HepG2 (cell line): Measurements from ENCODE around the gene CNTROB. TPM values are rescaled to one million over a fixed set of nuclear protein-coding genes. Genes with fewer than 3 reads are reported as not detected.
A peak's percentile ranks its signal among the peaks of the same experiment; 100 is the strongest.

Experiments used
- ATAC-seq: fragments of 200-7000 bp; cut with Tn5 transposase; 3 replicates; pipeline ENCODE4 v1.9.1; 2020; ENCODE audit warnings: mild to moderate bottlenecking, moderate library complexity
- BruUV-seq: library from RNA; stranded (reverse); fragments of 400-500 nt; replicated peaks from 2 replicates; lab custom pipeline; 2021; lab: Mats Ljungman, UMichigan
- CTCF ChIA-PET: fragments of 300-600 bp; formaldehyde crosslinking; extraction: SDS; loops from one replicate; lab custom pipeline; 2021; ENCODE audit warnings: low total read pairs, inconsistent platforms, low intra/inter-chr PET ratio; lab: Yijun Ruan, JAX
- POLR2A ChIA-PET: fragments of 350-600 bp; sonication (Branson Sonifier 250); formaldehyde crosslinking; loops from one replicate; lab custom pipeline; 2020; ENCODE audit warnings: antibody characterized with exemption, inconsistent platforms; lab: Yijun Ruan, JAX
- DNase-seq: peaks from one replicate; pipeline ENCODE4 v3.0.0-alpha.2; 2015; ENCODE audit warnings: low spot score
- FAIRE-seq: peaks from 3 replicates; lab custom pipeline; 2011; peaks lifted over from hg19 to GRCh38; lab: Jason Lieb, UNC
- H2AFZ ChIP-seq: one replicate; pipeline ENCODE4 v1.6.1; 2011; ENCODE audit warnings: low read length, inconsistent platforms
- H3K27ac ChIP-seq: fragments of 300-600 bp; 3 replicates; pipeline ENCODE4 v1.8.0; 2011; ENCODE audit warnings: mixed run types, mild to moderate bottlenecking, mixed read lengths, low read length, inconsistent platforms; ENCODE audit not compliant: insufficient read depth; ENCODE audit errors: extremely low read length
- H3K27me3 ChIP-seq, 2 experiments: fragments of 200-600 bp in 1 of 2; 2 replicates in 1 of 2; 3 replicates in 1 of 2; pipeline versions ENCODE4 v1.6.0 to v1.8.0; 2011; ENCODE audit warnings: low read length in 2 of 2, mild to moderate bottlenecking in 2 of 2, moderate library complexity in 2 of 2, inconsistent platforms in 1 of 2; ENCODE audit not compliant: insufficient read depth in 2 of 2, control insufficient read depth in 1 of 2
- H3K36me3 ChIP-seq, 2 experiments: fragments of 200-600 bp in 1 of 2; replicated peaks in 1 of 2; 2 replicates in 1 of 2; 3 replicates in 1 of 2; pipeline versions ENCODE4 v1.5.1 to v1.8.0; 2011; ENCODE audit warnings: low read length in 2 of 2, inconsistent platforms in 1 of 2; ENCODE audit not compliant: insufficient read depth in 2 of 2, control insufficient read depth in 1 of 2
- H3K4me1 ChIP-seq: 2 replicates; pipeline ENCODE4 v1.5.1; 2012; ENCODE audit warnings: low read length, inconsistent platforms; ENCODE audit not compliant: insufficient read depth
- H3K4me2 ChIP-seq: 2 replicates; pipeline ENCODE4 v1.6.0; 2011; ENCODE audit warnings: low read depth, low read length, inconsistent platforms
- H3K4me3 ChIP-seq, 3 experiments: fragments of 200-600 bp in 1 of 3; sonication (generic), shearing (Covaris generic) in 1 of 3; replicated peaks in 1 of 3; 2 replicates each; pipeline ENCODE4 v1.5.1; 2011 to 2016; ENCODE audit warnings: low read length in 3 of 3, inconsistent platforms in 2 of 3, low read depth in 2 of 3, mild to moderate bottlenecking in 2 of 3, control low read depth in 1 of 3, mixed read lengths in 1 of 3; ENCODE audit not compliant: insufficient read depth in 1 of 3
- H3K79me2 ChIP-seq: one replicate; pipeline ENCODE4 v1.6.1; 2011; ENCODE audit warnings: low read length, inconsistent platforms; ENCODE audit not compliant: insufficient read depth
- H3K9ac ChIP-seq: 2 replicates; pipeline ENCODE4 v1.6.0; 2011; ENCODE audit warnings: mild to moderate bottlenecking, low read depth, low read length, inconsistent platforms; ENCODE audit not compliant: insufficient read depth
- H3K9me3 ChIP-seq: 2 replicates; pipeline ENCODE4 v1.5.1; 2012; ENCODE audit warnings: mild to moderate bottlenecking, low read length
- H4K20me1 ChIP-seq: 2 replicates; pipeline ENCODE4 v1.6.0; 2011; ENCODE audit warnings: inconsistent platforms, mild to moderate bottlenecking, low read length, moderate library complexity; ENCODE audit not compliant: insufficient read depth
- PRPF4 ChIP-seq: fragments of 200-400 bp; formaldehyde crosslinking; IDR thresholded peaks from 2 replicates; pipeline ENCODE4 v1.6.1; 2016; ENCODE audit warnings: low read length, low read depth; ENCODE audit not compliant: poor library complexity, severe bottlenecking
- WGBS: methylation state at CpG from one replicate; pipeline ENCODE4 v1.1.6; 2017; ENCODE audit warnings: low lambda C conversion rate; 5-methylcytosine and 5-hydroxymethylcytosine counted together
- in situ Hi-C: cut with HindIII; loops from 2 replicates; pipeline ENCODE4 v1.10.0; 2017; ENCODE audit warnings: low pct_unique_long_range_greater_than_20kb; ENCODE audit not compliant: extremely low pct_ligation_motif_present
- intact Hi-C: fragments of 100-400 bp; cut with micrococcal nuclease; formaldehyde crosslinking; loops from one replicate; pipeline ENCODE4 v1.10.0; 2022; ENCODE audit not compliant: unreplicated experiment
- polyA plus RNA-seq, 8 experiments: library from polyadenylated mRNA; depleted of rRNA in 3 of 8; stranded (reverse) in 7 of 8; unstranded in 1 of 8; fragments of >200 nt; fragmentation: Illumina TruSeq in 4 of 8; extraction: Trizol in 4 of 8; gene quantifications; 2 replicates each; pipeline versions ENCODE4 v1.2.1 to v1.2.3, GENCODE V29; 2011 to 2016; ENCODE audit warnings: low read depth in 4 of 8, missing spikeins in 1 of 8, mixed read lengths in 1 of 8; ENCODE audit not compliant: insufficient read depth in 1 of 8
- total RNA-seq, 5 experiments: library from RNA; depleted of rRNA; stranded (reverse); fragments of >200 nt; fragmentation: Illumina TruSeq; extraction: Trizol; gene quantifications; 2 replicates each; pipeline ENCODE4 v1.2.3, GENCODE V29; 2016; ENCODE audit warnings: low read depth in 1 of 5
- TF ChIP-seq, protein P1 (sequence below): IDR thresholded peaks from 2 replicates; pipeline ENCODE4 v1.6.1; 2016; ENCODE audit warnings: mild to moderate bottlenecking, missing biosample characterization, missing genetic modification reagents
- TF ChIP-seq, protein P2 (sequence below): sonication (generic); formaldehyde crosslinking; IDR thresholded peaks from 2 replicates; pipeline ENCODE4 v1.4.0; 2020; ENCODE audit warnings: missing genetic modification reagents, borderline replicate concordance

The CNTROB gene
- total and polyA plus RNA-seq, 2 of the 13 experiments (the other 11 are each of a cell fraction or from before 2014, with no cell fraction given): 21.2 to 24.1 TPM

DNA sequence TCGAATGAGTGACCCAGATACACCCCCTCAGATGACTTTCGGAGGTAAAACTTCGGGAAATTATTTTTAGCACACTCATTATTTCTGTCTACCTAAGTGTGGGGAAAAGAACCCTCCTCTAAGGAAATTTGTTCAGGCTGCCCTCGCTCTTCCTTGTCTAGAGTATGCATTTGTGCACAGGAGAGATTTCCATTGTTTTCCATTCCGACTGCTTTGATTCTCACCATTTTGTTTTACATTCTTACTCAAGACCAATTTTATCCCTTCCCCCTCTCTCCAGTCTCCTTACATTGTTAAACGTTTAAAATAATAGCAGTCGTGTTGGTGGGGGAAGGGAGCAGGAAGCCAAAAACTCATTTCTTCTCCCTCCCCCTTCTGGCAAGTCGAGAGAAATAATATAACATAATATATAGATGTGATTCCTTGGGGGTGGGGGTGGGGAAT lies 44.9 kb upstream of the CNTROB start:
- CTCF ChIA-PET: interaction anchor here (1.9 kb wide), 1 partner anchor 25 kb away, joined by 5 read pairs; no protein-coding TSS in a partner anchor
- no peaks in the 10 kb centered on the region for H3K79me2 ChIP-seq
- peaks cover 1 to 17% of the 10 kb centered on the region in 2 experiments; a peak in 2 of 5 replicates for H3K27me3 ChIP-seq
- H3K36me3 ChIP-seq: no peaks in the 10 kb centered on the region
- H3K4me3 ChIP-seq: peak overlapping the region; percentile 45 to 76 (median 68)
- no peaks in the 10 kb centered on the region for H4K20me1 ChIP-seq
- no TSS peak for BruUV-seq
- H3K9me3 ChIP-seq: no peaks in the 10 kb centered on the region
- in situ Hi-C loops: no loop called here
- peak overlapping the region; percentile 54 for H2AFZ ChIP-seq
- H3K9ac ChIP-seq: peak overlapping the region; percentile 55; the same call in 1 of the 2 replicates
- no peak for FAIRE-seq
- DNase-seq: no peak
- POLR2A ChIA-PET: no interaction called here
- intact Hi-C loops: no loop called here
- WGBS: 4% methylated on average over 8 of the region's 8 CpGs
- peaks cover 48% of the 10 kb centered on the region for H3K4me1 ChIP-seq
- TF ChIP-seq, protein P1, sequence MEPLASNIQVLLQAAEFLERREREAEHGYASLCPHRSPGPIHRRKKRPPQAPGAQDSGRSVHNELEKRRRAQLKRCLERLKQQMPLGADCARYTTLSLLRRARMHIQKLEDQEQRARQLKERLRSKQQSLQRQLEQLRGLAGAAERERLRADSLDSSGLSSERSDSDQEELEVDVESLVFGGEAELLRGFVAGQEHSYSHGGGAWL (CRISPR knock-in tag): no peak
- TF ChIP-seq, protein P2, sequence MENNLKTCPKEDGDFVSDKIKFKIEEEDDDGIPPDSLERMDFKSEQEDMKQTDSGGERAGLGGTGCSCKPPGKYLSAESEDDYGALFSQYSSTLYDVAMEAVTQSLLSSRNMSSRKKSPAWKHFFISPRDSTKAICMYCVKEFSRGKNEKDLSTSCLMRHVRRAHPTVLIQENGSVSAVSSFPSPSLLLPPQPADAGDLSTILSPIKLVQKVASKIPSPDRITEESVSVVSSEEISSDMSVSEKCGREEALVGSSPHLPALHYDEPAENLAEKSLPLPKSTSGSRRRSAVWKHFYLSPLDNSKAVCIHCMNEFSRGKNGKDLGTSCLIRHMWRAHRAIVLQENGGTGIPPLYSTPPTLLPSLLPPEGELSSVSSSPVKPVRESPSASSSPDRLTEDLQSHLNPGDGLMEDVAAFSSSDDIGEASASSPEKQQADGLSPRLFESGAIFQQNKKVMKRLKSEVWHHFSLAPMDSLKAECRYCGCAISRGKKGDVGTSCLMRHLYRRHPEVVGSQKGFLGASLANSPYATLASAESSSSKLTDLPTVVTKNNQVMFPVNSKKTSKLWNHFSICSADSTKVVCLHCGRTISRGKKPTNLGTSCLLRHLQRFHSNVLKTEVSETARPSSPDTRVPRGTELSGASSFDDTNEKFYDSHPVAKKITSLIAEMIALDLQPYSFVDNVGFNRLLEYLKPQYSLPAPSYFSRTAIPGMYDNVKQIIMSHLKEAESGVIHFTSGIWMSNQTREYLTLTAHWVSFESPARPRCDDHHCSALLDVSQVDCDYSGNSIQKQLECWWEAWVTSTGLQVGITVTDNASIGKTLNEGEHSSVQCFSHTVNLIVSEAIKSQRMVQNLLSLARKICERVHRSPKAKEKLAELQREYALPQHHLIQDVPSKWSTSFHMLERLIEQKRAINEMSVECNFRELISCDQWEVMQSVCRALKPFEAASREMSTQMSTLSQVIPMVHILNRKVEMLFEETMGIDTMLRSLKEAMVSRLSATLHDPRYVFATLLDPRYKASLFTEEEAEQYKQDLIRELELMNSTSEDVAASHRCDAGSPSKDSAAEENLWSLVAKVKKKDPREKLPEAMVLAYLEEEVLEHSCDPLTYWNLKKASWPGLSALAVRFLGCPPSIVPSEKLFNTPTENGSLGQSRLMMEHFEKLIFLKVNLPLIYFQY (CRISPR knock-in tag): no peak
- peak; percentile 28 for TF ChIP-seq PRPF4
- TF ChIP-seq, all 625 proteins: peak for 1
- Histone ChIP-seq H3K27ac (peak overlapping the region; percentile 48), H3K4me2 (peak overlapping the region; percentile 92)
- no peak for ATAC-seq
